T-helper 2 cell treated with Interferon-gamma antibody and Interleukin-4, amounts not matched to agents 100 ng/mL and 5 ng/mL, for 36 hours (primary cell): ENCODE measurements around the gene ITPR2. TPM values are rescaled to one million over a fixed set of nuclear protein-coding genes. Genes with fewer than 3 reads are reported as not detected.
"Not testable (repeated sequence)": the region's sequence is repeated elsewhere in the genome, so short reads cannot be mapped to it uniquely, and the experiment has no call there.

ENCODE experiments used
- intact Hi-C: fragments of 100-400 bp; cut with micrococcal nuclease; formaldehyde crosslinking; loops from one replicate; pipeline ENCODE4 v1.15.1; 2023
- total RNA-seq: library from RNA; stranded (reverse); gene quantifications from 2 replicates; pipeline ENCODE4 v1.2.3, GENCODE V29; 2022

Gene ITPR2
- total RNA-seq, 1 donor from 2014 or later: 40.2 TPM

DNA sequence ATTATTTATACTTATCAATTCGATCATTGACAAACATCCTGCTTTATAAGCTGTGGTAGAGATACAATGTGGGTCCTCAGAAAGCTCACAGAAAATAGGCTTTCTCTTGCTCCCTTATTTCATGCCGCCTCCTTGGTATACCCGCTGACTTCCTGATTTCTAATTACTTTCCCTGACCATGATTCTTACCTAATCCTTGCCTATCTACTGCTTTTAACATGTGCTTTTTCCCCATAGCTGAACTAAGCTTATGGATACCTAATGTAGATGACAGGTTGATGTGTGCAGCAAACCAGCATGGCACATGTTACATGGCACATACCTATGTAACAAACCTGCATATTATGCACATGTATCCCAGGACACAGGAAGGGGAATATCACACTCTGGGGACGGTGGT, 65.1 kb downstream of the ITPR2 start:
- intact Hi-C loops: no loop called here

DNA sequence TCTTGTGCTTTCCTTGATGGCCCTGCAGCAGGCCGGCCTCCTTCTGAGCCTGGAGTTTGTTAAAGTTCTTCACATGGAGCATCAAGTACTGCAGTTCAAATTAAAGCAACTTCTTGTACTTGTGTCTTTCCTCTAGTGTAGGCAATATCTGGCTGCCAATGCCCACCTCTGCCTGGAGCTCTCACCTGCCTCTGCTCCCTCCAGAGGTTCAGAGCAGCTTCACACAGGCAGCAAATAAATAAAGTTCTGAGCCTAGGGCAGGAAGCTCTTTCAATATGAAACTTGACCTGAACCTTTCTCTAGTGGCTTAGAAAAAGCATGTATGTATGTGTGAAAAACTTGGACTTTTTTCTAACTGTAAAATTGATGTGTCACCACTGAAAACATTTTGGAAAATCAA, 65.9 kb downstream of the ITPR2 start:
- intact Hi-C loops: no loop called here

DNA sequence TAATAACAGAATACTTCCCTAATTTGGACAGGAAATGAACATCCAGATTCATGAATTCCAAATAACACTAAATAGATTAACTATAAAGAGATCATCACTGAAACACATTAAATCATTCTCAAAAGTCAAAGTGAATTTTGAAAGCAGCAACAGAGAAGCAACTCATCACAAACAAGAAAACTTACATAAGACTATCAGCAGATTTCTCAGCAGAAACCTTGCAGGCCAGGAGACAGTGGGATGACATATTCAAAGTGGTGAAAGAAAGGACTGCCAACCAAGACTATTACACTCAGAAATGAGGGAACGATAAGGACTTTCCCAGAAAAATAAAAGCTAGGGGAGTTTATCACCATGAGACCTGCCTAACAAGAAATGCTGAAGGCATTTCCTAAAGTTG, 70.8 kb downstream of the ITPR2 start:
- intact Hi-C loops: no loop called here

DNA sequence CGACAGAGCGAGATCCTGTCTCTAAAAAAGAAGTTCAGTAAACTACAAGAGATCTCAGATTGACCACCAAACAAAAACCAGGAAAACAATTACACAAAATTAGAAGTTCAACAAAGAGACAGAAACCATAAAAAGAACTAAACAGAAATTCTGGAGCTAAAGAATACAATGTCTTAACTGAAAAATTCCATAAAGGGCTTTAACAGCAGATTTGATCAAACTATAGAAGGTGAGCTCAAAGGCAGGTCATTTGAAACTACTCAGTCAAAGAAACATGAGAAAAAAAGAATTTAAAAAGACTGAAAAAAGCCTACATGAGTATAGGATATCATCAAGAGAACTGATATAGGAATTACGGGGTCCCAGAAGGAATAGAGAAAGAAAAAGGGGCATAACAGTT, 71.2 kb downstream of the ITPR2 start:
- intact Hi-C loops: no loop called here

DNA sequence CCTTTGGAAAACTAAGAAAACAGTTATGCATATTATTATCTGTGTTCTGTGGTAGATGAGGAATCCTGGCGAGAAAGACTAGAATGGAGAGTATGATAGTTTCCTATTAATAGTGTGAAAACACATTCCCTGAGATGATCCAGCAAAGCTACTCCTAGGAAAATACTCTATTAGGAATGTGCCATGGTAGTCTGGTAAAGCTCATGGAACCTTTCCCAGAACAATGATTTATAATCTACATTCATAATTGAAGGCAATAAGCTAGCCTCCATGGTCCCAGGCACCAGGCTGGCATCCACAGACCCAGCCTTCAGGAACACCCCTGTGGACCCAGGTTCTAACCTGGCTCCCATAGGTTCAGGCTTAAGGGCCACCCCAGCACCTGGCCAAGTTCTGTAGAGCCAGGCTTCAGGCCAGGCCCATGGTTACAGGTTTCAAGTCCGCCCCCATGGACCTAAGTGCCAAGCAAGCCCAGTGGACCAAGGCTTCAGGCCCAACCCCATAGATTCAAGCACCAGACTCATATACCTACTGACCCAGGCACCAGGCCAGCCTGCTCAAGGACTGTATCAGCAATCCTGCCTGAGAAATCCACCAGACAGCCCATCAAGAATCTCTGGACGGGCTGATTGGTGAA, 72.2 kb downstream of the ITPR2 start:
- intact Hi-C loops: no loop called here

DNA sequence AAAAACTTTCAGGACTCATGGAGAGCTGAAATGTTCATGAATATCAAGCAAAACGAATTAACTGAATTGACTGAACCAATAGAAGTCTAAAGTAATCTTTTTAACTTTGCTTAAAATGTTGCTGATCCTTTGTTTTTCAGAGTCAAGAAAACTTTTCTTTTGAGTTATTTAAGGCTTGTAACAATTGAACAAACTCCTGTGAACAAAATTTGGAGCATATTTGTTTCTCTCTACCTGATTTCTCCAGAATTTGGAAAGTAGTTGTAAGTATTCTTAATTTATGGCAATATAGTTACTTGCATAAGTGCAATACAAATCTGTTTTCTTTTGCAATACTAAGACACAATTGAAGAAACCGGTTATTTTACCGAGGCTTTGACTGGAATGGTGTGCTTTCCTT, 77.6 kb downstream of the ITPR2 start:
- intact Hi-C loops: not testable (repeated sequence)

DNA sequence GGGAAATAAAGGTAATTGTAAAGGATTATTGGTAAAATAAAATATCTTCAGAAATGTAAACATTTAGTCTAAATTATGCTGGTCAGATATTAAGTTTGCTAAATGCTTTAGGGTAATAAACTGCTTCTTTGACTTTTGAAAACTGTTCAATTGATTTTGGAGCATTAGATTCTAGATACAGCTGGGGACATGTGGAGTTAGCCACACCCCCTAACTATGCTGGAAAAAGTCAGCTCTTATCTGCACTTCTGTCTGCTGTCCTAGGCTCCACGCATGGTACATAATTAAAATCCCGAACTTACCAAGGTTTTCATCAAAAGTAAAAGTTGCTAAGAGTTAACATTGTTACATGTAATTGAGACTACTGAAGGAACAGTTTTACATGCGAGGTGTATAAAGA, 78.8 kb downstream of the ITPR2 start:
- intact Hi-C loops: no loop called here

DNA sequence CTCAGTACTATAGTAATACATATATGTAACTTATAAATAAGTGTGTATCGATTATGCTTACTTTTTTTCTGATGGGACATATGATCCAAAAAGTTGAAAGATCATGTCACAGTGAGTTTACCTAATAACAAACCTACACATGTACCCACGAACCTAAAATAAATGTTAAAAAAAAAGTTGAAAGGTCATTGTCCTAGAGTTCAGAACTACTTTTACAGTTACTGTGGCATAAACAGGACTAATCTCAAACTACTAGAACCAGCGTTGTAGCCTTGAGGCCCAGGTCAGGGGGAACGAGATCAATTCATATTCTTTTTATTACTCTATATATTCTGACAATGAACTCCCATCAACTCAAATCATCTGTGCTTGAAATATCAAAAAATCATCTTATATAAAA, 81.8 kb downstream of the ITPR2 start:
- intact Hi-C loops: no loop called here

DNA sequence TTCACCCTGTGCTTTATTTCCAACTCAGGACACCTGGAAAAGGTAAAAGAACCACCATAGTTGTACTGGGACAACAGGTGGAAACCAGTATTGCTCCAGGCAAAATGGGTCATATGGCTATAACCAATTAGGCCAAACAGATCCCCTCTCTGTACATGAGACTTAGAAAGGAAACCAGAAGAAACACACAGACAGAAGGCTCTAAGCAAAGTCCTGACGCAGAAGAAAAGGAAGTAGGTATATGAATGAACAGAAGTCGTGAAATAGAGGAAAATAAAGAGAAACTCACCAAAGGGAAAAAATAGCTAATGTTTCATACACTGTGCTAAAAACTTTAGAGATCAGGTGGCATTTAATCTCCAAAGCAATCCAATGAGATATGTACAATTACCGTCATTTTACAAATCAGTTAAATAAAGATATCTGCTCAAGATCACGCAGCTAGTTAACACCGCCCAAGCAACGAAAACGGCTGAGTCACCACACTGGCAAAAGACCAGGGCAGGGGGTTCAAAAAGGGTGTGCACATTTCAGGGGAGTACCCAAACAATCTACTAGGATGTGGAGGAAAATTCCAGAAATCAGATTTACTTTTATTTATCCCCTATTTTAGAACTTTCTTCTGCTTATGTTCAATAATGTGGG, 82.3 kb downstream of the ITPR2 start:
- intact Hi-C loops: no loop called here

DNA sequence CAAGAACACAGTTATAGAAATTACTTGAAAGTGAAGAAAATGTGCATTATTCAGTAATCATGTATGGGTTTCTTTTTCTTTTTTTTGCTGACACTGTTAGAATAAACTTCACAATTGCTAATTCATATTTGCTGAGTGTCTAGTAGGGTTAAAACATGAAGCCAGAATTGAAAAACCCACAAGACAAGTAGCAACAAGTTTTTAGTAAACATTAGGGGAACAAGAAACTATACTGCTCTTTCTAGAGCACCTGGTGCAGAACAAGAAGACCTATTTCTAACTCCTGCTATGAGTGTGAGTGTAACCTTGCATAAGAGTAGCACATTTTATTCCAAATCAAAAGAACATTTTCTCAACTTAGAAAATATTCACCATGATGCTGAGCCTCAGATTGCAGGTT, 83.2 kb downstream of the ITPR2 start:
- intact Hi-C loops: loop anchor here (2.0 to 10.0 kb wide), 2 partner anchors 83 to 265 kb away; partner anchors contain the start of genes ITPR2 and TM7SF3

DNA sequence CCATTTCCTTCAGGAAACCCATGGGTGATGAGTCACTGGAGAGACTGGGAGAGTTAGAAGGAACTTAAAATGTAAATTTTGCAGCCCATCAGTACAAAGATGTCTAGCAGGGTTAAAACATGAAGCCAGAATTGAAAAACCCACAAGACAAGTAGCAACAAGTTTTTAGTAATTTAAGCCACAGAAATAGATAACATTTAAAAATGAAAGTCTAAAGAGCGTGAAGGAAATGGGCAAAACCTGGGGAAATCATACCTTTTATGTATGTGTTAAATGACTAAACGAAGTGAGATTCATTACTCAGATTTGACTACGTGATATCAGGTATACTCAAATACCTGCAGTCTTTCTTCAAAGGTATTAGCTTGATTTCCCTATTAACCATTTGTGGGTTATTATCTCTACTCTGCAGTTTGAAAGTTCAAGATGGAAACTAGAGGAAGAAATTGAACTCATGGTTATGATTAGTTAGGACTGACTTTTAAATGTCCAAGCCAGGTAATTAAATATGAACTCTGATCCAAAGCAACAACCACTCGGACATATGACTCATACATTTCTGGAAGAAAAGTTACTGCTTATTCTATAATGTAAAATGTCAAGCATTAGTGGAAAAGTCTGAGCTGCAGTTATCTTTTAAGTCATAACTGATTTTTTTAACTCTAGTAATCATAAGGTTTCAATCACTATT, 84.1 kb downstream of the ITPR2 start:
- intact Hi-C loops: loop anchor here (2.0 to 10.0 kb wide), 2 partner anchors 84 to 266 kb away; partner anchors contain the start of genes ITPR2 and TM7SF3

DNA sequence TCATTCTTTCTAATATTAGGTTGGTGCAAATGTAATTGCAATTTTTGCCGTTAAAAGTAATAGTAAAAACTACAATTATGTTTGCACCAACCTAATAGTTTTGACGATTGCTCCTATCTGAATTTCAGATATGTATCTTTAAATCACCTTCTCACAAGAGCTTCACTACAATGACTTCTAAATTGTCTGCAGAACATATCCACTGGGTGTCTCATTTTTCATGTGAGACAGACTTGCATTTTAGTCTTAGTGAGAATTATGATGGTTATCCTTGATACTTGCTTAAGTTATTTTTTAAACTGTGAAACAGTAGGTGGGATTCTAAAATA, 84.6 kb downstream of the ITPR2 start:
- intact Hi-C loops: loop anchor here (2.0 to 10.0 kb wide), 2 partner anchors 84 to 266 kb away; partner anchors contain the start of genes ITPR2 and TM7SF3

DNA sequence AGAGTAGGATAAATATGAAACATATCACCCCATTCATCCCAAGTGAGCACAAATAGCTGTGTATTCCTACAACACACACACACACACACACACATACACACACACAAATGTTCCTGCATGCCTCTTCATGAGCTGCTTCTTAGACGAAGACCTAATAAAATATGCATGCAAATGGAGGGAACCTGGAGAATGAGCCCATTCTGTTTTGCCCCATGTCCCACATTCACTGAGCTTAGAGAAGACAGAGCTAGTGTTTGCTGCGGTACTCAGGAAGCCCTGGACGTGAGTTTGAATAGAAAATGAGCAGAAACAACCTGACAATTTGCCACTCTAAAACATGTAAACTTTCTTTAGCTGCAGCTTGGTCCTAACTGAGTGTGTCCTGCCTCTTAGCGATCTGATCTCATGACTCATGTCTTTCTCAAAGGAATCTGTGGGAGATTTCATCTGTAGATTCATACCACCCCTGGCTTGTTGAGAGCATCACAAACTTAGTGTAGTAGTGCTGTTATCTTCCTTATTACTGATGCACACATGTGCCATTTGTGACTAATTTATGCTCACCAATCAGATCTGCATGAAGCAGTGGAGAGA, 86.8 kb downstream of the ITPR2 start:
- intact Hi-C loops: loop anchor here (10.0 kb wide), 1 partner anchor 269 kb away; the partner anchor contains the start of gene TM7SF3

DNA sequence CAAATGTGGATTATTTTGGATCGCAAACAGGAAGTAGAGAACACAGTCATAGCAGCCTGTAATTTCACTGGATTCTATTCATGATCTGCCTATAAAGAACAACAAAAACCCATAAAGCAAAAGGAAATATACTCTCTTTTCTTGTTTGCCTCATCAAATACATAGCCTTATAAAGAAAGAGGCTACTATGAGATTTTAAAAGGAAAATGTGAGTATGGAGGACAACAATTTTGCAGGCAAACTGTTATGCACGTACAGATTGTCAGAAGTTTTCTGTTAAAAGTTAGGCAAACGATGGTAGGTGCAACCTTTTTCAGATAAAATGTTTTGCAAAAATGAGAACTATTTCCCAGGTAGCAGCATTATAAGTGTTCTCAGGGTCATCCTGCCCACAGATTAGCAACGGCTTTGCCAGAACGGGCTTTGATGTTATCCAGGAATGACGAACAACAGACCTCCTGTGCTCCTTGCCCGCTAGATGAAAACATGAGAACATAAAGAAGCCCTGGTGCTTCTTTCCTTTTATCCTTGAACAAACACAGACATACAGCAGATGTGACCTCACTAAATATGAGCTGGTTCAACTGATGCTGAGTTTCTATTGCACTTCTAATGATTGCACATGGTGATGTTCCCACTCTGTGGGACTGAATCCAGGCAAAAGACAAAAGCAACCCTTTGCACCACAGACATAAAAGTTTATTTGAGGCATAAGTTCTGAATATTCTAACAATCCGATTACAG, 88.1 kb downstream of the ITPR2 start:
- intact Hi-C loops: loop anchor here (10.0 kb wide), 1 partner anchor 270 kb away; the partner anchor contains the start of gene TM7SF3

DNA sequence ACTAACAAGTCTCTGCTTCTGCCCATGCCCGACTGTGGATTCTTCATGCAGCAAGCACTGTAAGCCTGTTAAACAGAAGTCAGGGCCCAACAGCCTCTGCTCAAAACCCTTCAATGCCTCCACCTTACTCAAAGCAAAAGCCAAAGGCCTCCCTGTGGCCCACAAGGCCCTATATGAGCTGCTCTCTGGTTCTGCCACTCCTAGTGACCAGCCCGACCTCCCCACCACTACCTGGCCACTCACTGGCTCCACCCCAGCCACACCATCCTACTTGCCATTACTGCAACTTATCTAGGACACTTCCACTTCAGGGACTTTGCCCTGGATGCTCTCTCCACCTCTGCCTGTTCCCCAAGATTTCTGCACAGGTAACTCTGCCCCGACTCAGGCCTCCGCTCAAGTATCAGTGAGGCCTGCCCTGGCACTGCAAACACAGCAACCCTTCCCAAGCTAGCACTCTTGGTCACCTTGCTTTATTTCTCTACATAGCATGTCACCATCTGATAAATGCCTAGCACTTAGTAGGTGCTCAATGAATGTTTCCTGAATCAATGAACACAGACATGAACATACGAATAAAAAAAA, 88.9 kb downstream of the ITPR2 start:
- intact Hi-C loops: loop anchor here (10.0 kb wide), 1 partner anchor 271 kb away; the partner anchor contains the start of gene TM7SF3

DNA sequence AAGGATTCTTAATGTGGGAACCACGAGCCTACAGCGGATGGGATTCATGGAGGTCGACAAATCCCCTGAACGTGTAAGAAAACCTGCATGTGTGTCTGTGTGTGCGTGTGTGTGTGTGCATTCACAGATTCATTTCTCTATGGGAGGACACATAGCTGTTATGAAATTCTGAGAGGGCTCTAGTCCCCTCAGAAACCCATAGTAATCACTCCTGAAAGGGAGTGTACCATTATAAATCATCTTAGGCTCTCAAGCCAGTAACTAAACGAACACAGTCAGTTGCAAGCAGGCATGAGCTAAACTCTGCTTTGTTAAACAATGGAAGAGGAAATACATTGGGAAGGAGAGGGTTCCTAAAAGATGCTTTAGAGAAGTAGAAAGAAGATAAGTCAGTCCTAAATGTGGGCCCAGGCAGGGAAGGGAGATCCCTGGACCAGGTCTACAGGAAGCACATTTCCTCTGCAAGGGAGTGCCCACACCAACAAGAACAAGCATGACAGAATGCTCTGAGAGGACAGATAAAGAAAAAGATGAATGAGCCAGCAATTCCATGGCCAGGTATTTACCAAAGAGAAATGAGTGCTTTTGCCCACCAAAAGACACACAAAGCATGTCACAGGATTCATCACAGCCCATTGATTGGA, 91.3 kb downstream of the ITPR2 start:
- intact Hi-C loops: loop anchor here (10.0 kb wide), 1 partner anchor 273 kb away; the partner anchor contains the start of gene TM7SF3

DNA sequence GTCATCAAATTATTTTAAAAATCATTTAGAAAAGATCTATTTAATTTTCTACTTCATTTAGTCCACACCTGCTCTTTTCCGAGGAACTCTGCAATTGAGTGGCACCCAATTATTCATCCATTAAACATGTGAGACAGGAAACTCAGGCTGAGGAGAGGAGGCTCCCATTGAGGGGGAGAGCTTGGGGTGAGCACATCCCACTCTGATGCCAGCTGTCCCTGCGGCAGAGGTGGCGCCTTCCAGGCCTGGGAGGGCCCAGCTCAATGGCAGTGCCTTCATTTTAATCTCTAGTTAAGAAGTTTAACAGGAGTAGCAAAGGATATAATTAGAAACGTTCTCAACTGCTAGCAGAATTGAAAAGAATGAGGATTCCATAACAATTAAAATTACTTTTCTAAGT, 92.0 kb downstream of the ITPR2 start:
- intact Hi-C loops: loop anchor here (10.0 kb wide), 1 partner anchor 274 kb away; the partner anchor contains the start of gene TM7SF3

DNA sequence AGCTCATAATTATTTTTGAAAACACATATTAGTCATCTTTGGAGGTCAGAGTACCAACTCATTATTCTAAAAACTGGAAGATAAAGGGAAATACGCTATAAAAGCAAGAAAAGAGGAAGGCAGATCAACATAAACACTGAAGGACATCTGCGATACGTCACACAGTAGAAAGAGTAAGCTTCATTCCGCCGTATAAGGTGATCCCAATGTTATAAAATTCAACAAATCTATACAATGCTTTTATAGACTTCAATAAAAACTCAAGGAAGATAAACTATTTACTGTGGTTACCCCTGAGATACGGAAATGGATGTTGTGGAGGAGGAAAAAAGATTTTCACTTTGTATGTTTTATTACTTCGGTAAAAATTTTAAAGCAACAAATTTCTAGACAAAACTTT, 92.6 kb downstream of the ITPR2 start:
- intact Hi-C loops: loop anchor here (10.0 kb wide), 1 partner anchor 274 kb away; the partner anchor contains the start of gene TM7SF3

DNA sequence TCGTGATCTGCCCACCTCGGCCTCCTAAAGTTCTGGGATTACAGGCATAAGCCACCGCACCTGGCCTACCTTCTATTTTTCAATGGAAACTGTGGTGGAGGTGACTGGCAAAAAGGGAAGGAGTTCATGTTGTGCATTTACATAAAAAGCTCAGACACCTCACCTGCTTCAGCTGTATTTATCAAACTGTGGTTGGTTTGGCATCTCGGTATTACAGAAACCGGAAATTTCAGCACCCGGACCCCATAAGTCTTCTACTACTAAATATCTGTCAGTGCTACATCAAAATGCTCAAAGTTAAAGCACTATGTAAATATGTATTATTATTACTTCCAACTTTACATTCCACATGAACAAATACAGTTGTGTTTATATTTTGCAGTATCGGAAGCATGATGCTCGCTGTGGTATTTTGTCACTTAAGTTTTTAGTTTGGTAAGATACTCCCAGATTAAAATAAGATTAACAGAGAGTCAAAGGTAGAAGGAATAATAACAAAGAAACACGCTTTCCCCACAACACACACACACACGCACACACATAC, 95.4 kb downstream of the ITPR2 start:
- intact Hi-C loops: no loop called here
